Testis (tissue), 3 donors: ENCODE results near the gene C20orf202. TPM values are rescaled to one million over a fixed set of nuclear protein-coding genes. Genes with fewer than 3 reads are reported as not detected.
"Not testable (repeated sequence)": the region's sequence is repeated elsewhere in the genome, so short reads cannot be mapped to it uniquely, and the experiment has no call there.

Experiments used
- DNase-seq: peaks from one replicate; pipeline ENCODE4 v3.0.0-alpha.2; 2019
- H3K27ac ChIP-seq, 2 donors: fragments of 200-600 bp; sonication (generic); one replicate each; pipeline ENCODE4 v1.5.1; 2019
- H3K27me3 ChIP-seq: fragments of 200-600 bp; sonication (generic); one replicate; pipeline ENCODE4 v1.5.1; 2019
- H3K36me3 ChIP-seq: fragments of 200-600 bp; sonication (generic); one replicate; pipeline ENCODE4 v1.5.1; 2017; ENCODE audit warnings: low read depth; ENCODE audit errors: missing control alignments
- H3K4me1 ChIP-seq: fragments of 200-600 bp; sonication (generic); one replicate; pipeline ENCODE4 v1.5.1; 2019
- H3K4me3 ChIP-seq, 2 donors: fragments of 200-600 bp; sonication (generic); one replicate each; pipeline ENCODE4 v1.5.1; 2017 to 2019
- H3K9me3 ChIP-seq: fragments of 200-600 bp; sonication (generic); one replicate; pipeline ENCODE4 v1.5.1; 2017
- POLR2A ChIP-seq: fragments of 450-650 bp; IDR thresholded peaks from one replicate; pipeline ENCODE4 v1.6.1; 2017; ENCODE audit warnings: antibody characterized with exemption, mild to moderate bottlenecking, moderate library complexity
- WGBS, 2 donors: methylation state at CpG; one replicate each; pipeline ENCODE4 v1.1.5; 2018; 5-methylcytosine and 5-hydroxymethylcytosine counted together
- intact Hi-C: fragments of 100-400 bp; cut with DNase I; formaldehyde crosslinking; loops from one replicate; pipeline ENCODE4 v1.15.1; 2023; ENCODE audit warnings: low total_unique reads
- polyA plus RNA-seq: library from polyadenylated mRNA; stranded (reverse); fragments of 350-450 nt; fragmentation: Illumina TruSeq; extraction: RNeasy Lipid Tissue Mini Kit (QIAGEN cat#74804); gene quantifications from one replicate; pipeline ENCODE4 v1.2.3, GENCODE V29; 2014; ENCODE audit warnings: low read depth, low replicate concordance; ENCODE audit not compliant: insufficient read depth
- total RNA-seq, 2 donors: library from RNA; depleted of rRNA; stranded (reverse); fragments of >200 nt; gene quantifications; one replicate each; pipeline ENCODE4 v1.2.3, GENCODE V29; 2016
- TF ChIP-seq, protein P1 (sequence below), 3 experiments: fragments of 450-650 bp in 2 of 3; fragments of 200-600 bp in 1 of 3; sonication (generic) in 1 of 3; IDR thresholded peaks; one replicate each; pipeline ENCODE4 v1.5.1; 2016 to 2019; ENCODE audit warnings: antibody characterized with exemption in 3 of 3, mild to moderate bottlenecking in 2 of 3, moderate library complexity in 1 of 3

Gene C20orf202
- total and polyA plus RNA-seq, 3 donors from 2014 or later = 0.84 to 1.7 (median 1.1) TPM

DNA sequence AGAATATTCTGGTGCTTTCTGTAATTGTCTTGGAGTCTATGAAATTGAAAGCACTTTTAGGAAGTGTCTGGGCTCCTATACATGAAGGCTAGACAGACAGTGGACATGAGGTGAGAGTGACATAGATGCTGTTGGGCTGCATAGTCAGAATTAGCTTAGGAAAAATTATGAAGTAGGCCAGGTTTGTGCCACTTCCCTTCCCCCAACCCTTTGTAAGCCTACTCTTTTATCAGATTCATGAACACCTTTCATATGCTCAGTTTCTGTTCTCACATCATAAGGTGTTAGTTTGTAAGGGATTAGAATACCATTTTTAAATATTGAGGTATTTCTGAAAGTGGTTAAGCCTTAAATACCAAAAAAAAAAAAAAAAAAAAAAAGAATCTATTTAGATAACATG is 44.4 kb downstream of the C20orf202 start:
- DNase-seq = no peak
- H3K27me3 ChIP-seq = no peaks in the 10 kb centered on the region
- H3K27ac ChIP-seq = no peak overlapping the region
- no peak overlapping the region for H3K4me3 ChIP-seq
- H3K36me3 ChIP-seq = no peaks in the 10 kb centered on the region
- intact Hi-C loops = no loop called here
- TF ChIP-seq POLR2A = no peak
- TF ChIP-seq, protein P1, sequence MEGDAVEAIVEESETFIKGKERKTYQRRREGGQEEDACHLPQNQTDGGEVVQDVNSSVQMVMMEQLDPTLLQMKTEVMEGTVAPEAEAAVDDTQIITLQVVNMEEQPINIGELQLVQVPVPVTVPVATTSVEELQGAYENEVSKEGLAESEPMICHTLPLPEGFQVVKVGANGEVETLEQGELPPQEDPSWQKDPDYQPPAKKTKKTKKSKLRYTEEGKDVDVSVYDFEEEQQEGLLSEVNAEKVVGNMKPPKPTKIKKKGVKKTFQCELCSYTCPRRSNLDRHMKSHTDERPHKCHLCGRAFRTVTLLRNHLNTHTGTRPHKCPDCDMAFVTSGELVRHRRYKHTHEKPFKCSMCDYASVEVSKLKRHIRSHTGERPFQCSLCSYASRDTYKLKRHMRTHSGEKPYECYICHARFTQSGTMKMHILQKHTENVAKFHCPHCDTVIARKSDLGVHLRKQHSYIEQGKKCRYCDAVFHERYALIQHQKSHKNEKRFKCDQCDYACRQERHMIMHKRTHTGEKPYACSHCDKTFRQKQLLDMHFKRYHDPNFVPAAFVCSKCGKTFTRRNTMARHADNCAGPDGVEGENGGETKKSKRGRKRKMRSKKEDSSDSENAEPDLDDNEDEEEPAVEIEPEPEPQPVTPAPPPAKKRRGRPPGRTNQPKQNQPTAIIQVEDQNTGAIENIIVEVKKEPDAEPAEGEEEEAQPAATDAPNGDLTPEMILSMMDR (IDR thresholded peaks at IDR 0.05) = no peak
- H3K4me1 ChIP-seq = no peaks in the 10 kb centered on the region
- no peaks in the 10 kb centered on the region for H3K9me3 ChIP-seq

DNA sequence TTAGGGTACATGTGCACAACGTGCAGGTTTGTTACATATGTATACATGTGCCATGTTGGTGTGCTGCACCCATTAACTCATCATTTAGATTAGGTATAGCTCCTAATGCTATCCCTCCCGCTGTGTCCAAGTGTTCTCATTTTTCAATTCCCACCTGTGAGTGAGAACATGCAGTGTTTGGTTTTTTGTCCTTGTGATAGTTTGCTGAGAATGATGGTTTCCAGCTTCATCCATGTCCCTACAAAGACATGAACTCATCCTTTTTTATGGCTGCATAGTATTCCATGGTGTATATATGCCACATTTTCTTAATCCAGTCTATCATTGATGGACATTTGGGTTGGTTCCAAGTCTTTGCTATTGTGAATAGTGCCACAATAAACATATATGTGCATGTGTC is 47.0 kb downstream of the C20orf202 start:
- intact Hi-C loops, H3K4me3 ChIP-seq, H3K27ac ChIP-seq, H3K36me3 ChIP-seq, H3K4me1 ChIP-seq, H3K9me3 ChIP-seq, H3K27me3 ChIP-seq, DNase-seq: not testable (repeated sequence)
- WGBS, 2 donors = 79 to 95% methylated on average over 2 of the region's 2 CpGs

GRCh38 chr20:1252416-1252815 is 49.2 kb downstream of the C20orf202 start:
- no peaks in the 10 kb centered on the region for H3K4me1 ChIP-seq
- TF ChIP-seq POLR2A = no peak
- TF ChIP-seq, protein P1 (IDR thresholded peaks at IDR 0.05) = no peak
- H3K4me3 ChIP-seq = no peak overlapping the region
- no peak for DNase-seq
- no peaks in the 10 kb centered on the region for H3K27me3 ChIP-seq
- H3K27ac ChIP-seq = no peak overlapping the region
- WGBS, 2 donors = 85 to 91% methylated on average over 3 of the region's 3 CpGs
- H3K9me3 ChIP-seq = no peaks in the 10 kb centered on the region
- intact Hi-C loops = no loop called here
- H3K36me3 ChIP-seq = no peaks in the 10 kb centered on the region

GRCh38 chr20:1254254-1254653 is 51.0 kb downstream of the C20orf202 start:
- WGBS, 2 donors = 57 to 64% methylated on average over 2 of the region's 2 CpGs
- no peak overlapping the region for H3K4me3 ChIP-seq
- DNase-seq = no peak
- H3K4me1 ChIP-seq = no peaks in the 10 kb centered on the region
- intact Hi-C loops = no loop called here
- H3K27ac ChIP-seq = no peak overlapping the region
- no peaks in the 10 kb centered on the region for H3K36me3 ChIP-seq
- no peaks in the 10 kb centered on the region for H3K9me3 ChIP-seq
- TF ChIP-seq, protein P1 (IDR thresholded peaks at IDR 0.05) = no peak
- TF ChIP-seq POLR2A = no peak
- H3K27me3 ChIP-seq = no peaks in the 10 kb centered on the region

DNA sequence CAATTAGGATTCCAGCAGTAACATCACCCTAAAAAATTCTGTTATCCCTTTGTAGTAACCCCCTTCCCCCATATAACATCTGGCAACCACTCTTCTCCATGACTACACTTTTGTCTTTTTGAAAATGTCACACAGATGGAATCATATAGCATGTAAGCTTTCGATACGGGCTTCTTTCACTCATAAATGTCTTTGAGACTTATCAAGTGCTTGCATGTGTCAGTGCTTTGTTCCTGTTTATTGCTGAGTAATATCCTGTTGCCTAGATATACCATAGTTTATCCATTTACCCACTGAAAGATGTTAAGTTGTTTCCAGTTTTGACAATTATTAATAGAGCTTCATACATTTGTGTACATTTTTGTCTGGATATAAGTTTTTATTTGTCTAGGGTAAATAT is 52.4 kb downstream of the C20orf202 start:
- WGBS, 2 donors = 84 to 95% methylated on average over 2 of the region's 2 CpGs
- no peaks in the 10 kb centered on the region for H3K9me3 ChIP-seq
- no peak overlapping the region for H3K4me3 ChIP-seq
- TF ChIP-seq POLR2A = no peak
- TF ChIP-seq, protein P1 (IDR thresholded peaks at IDR 0.05) = no peak
- no peak for DNase-seq
- H3K4me1 ChIP-seq = no peaks in the 10 kb centered on the region
- H3K27ac ChIP-seq = no peak overlapping the region
- no peaks in the 10 kb centered on the region for H3K36me3 ChIP-seq
- intact Hi-C loops = no loop called here
- no peaks in the 10 kb centered on the region for H3K27me3 ChIP-seq

Other genes with a start within 250 kb of the C20orf202 start
- gene RSPO4, start 201.1 kb upstream of the C20orf202 start, total RNA-seq = 1 to 10 TPM; 2.2 to 2.6 TPM
- gene RSPO4, start 201.1 kb upstream of the C20orf202 start, polyA plus RNA-seq = 3.2 TPM
- gene PSMF1, start 84.9 kb upstream of the C20orf202 start, total RNA-seq = 100 to 1,000 TPM; 265 to 380 TPM
- gene PSMF1, start 84.9 kb upstream of the C20orf202 start, polyA plus RNA-seq = 331 TPM
- gene TMEM74B, start 18.5 kb upstream of the C20orf202 start, total RNA-seq = 1 to 10 TPM; 4.8 to 6.7 TPM
- gene TMEM74B, start 18.5 kb upstream of the C20orf202 start, polyA plus RNA-seq = 3.9 TPM
- 10 to 100 TPM in 1 of 2 donors, 1 to 10 TPM in 1; 7.5 to 13.7 TPM for gene RAD21L1, start 22.6 kb downstream of the C20orf202 start, total RNA-seq
- 12.1 TPM for gene RAD21L1, start 22.6 kb downstream of the C20orf202 start, polyA plus RNA-seq
- 10 to 100 TPM in 1 of 2 donors, 1 to 10 TPM in 1; 9.0 to 10.4 TPM for gene SNPH, start 62.8 kb downstream of the C20orf202 start, total RNA-seq
- gene SNPH, start 62.8 kb downstream of the C20orf202 start, polyA plus RNA-seq = 4.2 TPM
- gene SDCBP2, start 125.7 kb downstream of the C20orf202 start, total RNA-seq = 1 to 10 TPM; 5.5 to 6.4 TPM
- gene SDCBP2, start 125.7 kb downstream of the C20orf202 start, polyA plus RNA-seq = 10.9 TPM
- 100 to 1,000 TPM in 1 of 2 donors, 10 to 100 TPM in 1; 90.9 to 122 TPM for gene FKBP1A, start 189.6 kb downstream of the C20orf202 start, total RNA-seq
- gene FKBP1A, start 189.6 kb downstream of the C20orf202 start, polyA plus RNA-seq = 182 TPM